ENCODE results near the gene RPS6KA2. TPM values are rescaled to one million over a fixed set of nuclear protein-coding genes. Genes with fewer than 3 reads are reported as not detected.

The RPS6KA2 gene
- total and polyA plus RNA-seq, 4 experiments from 2014 or later: 1.1 to 10.6 (median 6.6) TPM

DNA sequence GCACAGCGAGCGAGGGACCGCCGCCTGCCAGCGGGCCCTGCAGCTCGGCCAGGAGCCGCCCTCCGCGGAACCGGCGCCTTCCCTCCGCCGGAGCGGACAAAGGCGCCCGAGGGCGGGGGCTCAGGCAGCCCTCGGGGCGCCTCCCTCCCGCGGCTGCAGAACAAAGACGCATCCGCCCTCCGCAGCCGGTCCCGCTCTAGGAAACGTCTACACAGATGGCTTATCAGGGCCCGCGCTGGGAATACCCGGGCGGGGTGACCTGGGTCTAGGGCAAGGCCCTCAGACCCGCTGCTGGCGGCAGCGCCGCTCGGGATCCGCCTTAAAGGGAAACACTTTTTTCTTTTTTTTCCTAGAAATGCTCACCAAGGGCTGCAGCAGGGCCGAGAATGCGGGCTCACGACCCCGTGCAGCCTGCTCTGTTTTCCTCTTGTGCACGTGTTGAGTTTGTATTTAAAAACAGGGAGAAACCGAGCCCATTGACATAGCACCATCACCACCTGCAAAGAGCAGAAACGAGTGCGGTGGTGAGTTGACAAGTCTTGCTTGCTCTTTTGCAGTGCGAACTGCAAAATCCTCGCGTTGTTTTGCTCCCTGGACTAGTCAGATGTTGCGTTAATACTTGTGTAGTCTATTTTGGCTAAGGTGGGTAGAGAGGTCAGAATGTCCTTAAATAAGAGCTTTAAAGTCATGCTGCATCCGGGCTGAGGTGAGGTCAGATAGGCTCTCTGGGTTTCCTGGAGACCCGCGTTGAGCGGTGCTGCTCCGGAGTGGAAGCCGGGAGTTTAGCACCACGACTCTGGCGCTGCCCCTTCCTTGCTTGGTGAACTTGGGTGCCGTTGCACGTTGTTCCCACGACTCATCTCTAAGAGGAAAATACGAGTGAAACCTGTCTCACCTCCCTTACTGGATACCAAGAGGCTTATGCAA lies 1.1 kb upstream of the RPS6KA2 start:
- POLR2A ChIA-PET (ENCODE audit: partially characterized antibody): interaction anchor here (0.8 to 2.8 kb wide), 10 partner anchors 87 to 723 kb away, joined by 3 to 29 read pairs (median 8); partner anchors contain the start of gene SFT2D1
- DNase-seq: peak in 3 of 5 donors; percentile 25 to 78 (median 65)
- peaks cover 8% of the 10 kb centered on the region for H3K27me3 ChIP-seq (ENCODE audit: insufficient read depth, low read length)
- peak overlapping the region; percentile 25 for H3K27ac ChIP-seq (ENCODE audit: low read depth, low read length)
- H3K27ac Mint-ChIP-seq: peak overlapping the region; percentile 82 to 97 (median 94)
- intact Hi-C loops (cut with micrococcal nuclease): loop anchor here (1.0 to 5.0 kb wide), 8 partner anchors 87 to 1199 kb away; partner anchors contain the start of genes AFDN, CEP43, RNASET2 and SFT2D1
- H3K36me3 Mint-ChIP-seq: peaks cover 4 to 6% of the 10 kb centered on the region in 2 donors
- H3K27me3 Mint-ChIP-seq: peaks cover 21 to 35% of the 10 kb centered on the region in 2 donors
- peaks cover 20% of the 10 kb centered on the region for H3K4me1 ChIP-seq (ENCODE audit: insufficient read depth, low read length)
- CTCF ChIA-PET (ENCODE audit: partially characterized antibody): interaction anchor here (1.0 to 1.5 kb wide), 2 partner anchors 140 to 193 kb away, joined by 3 to 4 read pairs; no protein-coding TSS in a partner anchor
- no peaks in the 10 kb centered on the region for H3K9me3 Mint-ChIP-seq
- peaks cover 12 to 25% (median 15%) of the 10 kb centered on the region in 4 donors for H3K4me1 Mint-ChIP-seq
- no peaks in the 10 kb centered on the region for H3K9me3 ChIP-seq (ENCODE audit: control insufficient read depth in 1 of 2, low read length in 2 of 2)
- H3K4me3 Mint-ChIP-seq: peak overlapping the region; percentile 87 to 97 (median 90)
- peak overlapping the region; percentile 62 to 76 for H3K4me3 ChIP-seq (ENCODE audit: low read length in 2 of 2)
- H3K36me3 ChIP-seq (ENCODE audit: insufficient read depth, low read length): no peaks in the 10 kb centered on the region

DNA sequence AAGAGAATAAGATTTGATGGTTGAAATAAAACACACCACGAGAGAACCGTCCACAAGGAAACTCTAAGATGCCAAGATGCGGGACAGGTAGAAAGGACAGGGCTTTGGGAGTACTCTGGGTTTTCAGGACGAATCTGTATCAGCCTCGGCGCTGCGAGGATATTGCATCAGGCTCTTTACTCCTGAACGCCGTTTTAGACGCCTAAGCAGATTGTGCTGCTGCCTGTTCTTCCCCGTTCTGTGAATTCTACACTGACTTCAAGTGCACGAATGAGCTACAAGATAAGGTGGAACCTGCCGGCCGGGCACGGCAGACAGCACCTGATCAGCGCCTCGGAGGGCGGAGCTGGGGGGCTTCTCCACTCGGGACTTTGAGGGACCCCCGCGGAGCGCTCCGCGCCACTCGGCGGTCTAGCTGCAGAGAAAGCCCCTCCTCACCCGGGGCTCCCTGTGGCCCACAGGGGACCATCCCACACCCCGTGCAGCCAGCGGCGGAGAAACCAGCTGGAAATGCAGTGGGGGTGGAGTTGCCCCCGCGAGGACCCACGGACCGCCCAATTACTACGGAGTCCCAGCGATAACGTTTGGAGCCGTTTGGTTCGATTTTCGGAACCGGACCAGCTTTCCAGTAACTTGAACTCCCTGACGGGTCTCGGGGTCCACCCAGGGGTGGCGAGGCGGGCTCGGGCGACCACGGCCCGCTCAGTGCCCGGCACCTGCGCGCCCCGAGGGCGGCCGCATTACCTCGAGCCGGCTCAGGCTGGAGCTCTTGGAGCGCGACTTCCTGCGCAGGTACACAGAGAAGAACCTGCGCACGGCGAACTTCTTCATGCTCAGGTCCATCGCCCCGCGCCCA lies 646 bp downstream of the RPS6KA2 start:
- Mint-ChIP-seq H3K36me3 (peaks cover 0 to 6% of the 10 kb centered on the region in 2 donors), H3K27me3 (peaks cover 22 to 42% of the 10 kb centered on the region in 2 donors)
- CTCF ChIA-PET (ENCODE audit: partially characterized antibody): interaction anchor here (0.9 to 1.6 kb wide), 3 partner anchors 169 to 245 kb away, joined by 3 to 6 read pairs (median 4); no protein-coding TSS in a partner anchor

DNA sequence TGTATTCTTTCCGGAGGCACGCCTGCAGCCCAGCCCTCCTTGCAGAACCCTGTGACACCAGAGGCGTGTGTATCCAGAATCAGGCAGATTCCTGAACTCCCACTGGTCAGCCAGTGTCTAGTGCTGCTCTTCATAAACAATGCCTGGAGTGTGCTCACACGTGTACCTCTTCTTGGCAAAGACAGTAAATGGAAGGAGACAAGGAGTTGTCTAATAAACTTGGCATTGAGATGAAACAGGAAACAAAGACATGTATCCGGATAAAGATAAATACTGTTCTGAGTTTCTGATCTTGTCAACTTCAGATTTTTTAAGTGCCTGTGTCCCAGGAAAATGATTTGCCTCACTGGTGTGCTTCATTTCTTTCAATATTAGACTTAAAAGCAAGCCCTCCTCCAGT lies 1.7 kb downstream of the RPS6KA2 start:
- DNase-seq: no peak
- peaks cover 19 to 42% of the 10 kb centered on the region in 2 donors for H3K27me3 Mint-ChIP-seq
- no peaks in the 10 kb centered on the region for H3K36me3 ChIP-seq (ENCODE audit: insufficient read depth, low read length)
- peaks cover 20% of the 10 kb centered on the region for H3K4me1 ChIP-seq (ENCODE audit: insufficient read depth, low read length)
- no peak overlapping the region for H3K4me3 ChIP-seq (ENCODE audit: low read length in 2 of 2)
- ChIA-PET POLR2A (ENCODE audit: partially characterized antibody) (interaction anchor here (2.5 to 2.8 kb wide), 2 partner anchors 137 to 206 kb away, joined by 8 to 11 read pairs; no protein-coding TSS in a partner anchor), CTCF (ENCODE audit: partially characterized antibody) (no interaction called here)
- H3K9me3 Mint-ChIP-seq: no peaks in the 10 kb centered on the region
- peaks cover 12 to 25% (median 15%) of the 10 kb centered on the region in 4 donors for H3K4me1 Mint-ChIP-seq
- peak overlapping the region in 1 of 8 donors; percentile 33 for H3K4me3 Mint-ChIP-seq
- intact Hi-C loops (cut with micrococcal nuclease): loop anchor here (5.0 kb wide), 1 partner anchor 1202 kb away; the partner anchor contains the start of gene AFDN
- no peaks in the 10 kb centered on the region for H3K9me3 ChIP-seq (ENCODE audit: control insufficient read depth in 1 of 2, low read length in 2 of 2)
- H3K27me3 ChIP-seq (ENCODE audit: insufficient read depth, low read length): peaks cover 8% of the 10 kb centered on the region
- no peak overlapping the region for H3K27ac ChIP-seq (ENCODE audit: low read depth, low read length)
- peak overlapping the region in 1 of 7 donors; percentile 73 for H3K27ac Mint-ChIP-seq
- H3K36me3 Mint-ChIP-seq: peaks cover 0 to 6% of the 10 kb centered on the region in 2 donors

More for the DNA sequence above, 646 bp downstream of the RPS6KA2 start:
- intact Hi-C loops (cut with micrococcal nuclease): loop anchor here (1.0 to 5.0 kb wide), 8 partner anchors 85 to 1201 kb away; partner anchors contain the start of genes AFDN, CEP43, RNASET2 and SFT2D1
- peak overlapping the region; percentile 68 to 71 for H3K4me3 ChIP-seq (ENCODE audit: low read length in 2 of 2)
- no peaks in the 10 kb centered on the region for H3K9me3 ChIP-seq (ENCODE audit: control insufficient read depth in 1 of 2, low read length in 2 of 2)
- peak overlapping the region in 2 of 7 donors; percentile 70 to 73 for H3K27ac Mint-ChIP-seq
- H3K4me3 Mint-ChIP-seq: peak overlapping the region; percentile 65 to 92 (median 86)
- peaks cover 20% of the 10 kb centered on the region for H3K4me1 ChIP-seq (ENCODE audit: insufficient read depth, low read length)
- no peak overlapping the region for H3K27ac ChIP-seq (ENCODE audit: low read depth, low read length)
- POLR2A ChIA-PET (ENCODE audit: partially characterized antibody): interaction anchor here (0.6 to 2.8 kb wide), 9 partner anchors 31 to 284 kb away, joined by 3 to 29 read pairs (median 8); partner anchors contain the start of gene SFT2D1
- H3K36me3 ChIP-seq (ENCODE audit: insufficient read depth, low read length): no peaks in the 10 kb centered on the region
- DNase-seq: peak; percentile 14 to 47 (median 29)
- peaks cover 8% of the 10 kb centered on the region for H3K27me3 ChIP-seq (ENCODE audit: insufficient read depth, low read length)
- peaks cover 12 to 25% (median 15%) of the 10 kb centered on the region in 4 donors for H3K4me1 Mint-ChIP-seq
- H3K9me3 Mint-ChIP-seq: no peaks in the 10 kb centered on the region

DNA sequence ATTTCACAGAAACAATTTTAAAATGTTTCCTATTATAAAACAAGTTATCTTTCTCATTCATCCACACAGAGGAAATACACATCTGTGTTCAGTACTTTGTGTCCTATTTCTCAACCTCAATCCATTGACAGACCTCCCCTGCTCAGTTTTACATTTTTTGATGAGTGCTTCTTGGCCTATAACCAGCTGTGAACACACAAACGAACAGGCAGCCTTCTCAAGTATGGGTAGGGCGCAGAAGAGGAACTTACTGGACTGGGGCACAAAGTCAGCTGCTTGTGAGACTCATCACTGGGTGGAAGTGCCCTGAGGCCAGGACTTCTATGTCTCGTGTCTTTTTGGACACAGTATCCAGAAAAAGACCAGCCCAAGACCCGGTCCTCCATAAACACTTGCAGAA lies 2.8 kb downstream of the RPS6KA2 start:
- Mint-ChIP-seq H3K4me3 (no peak overlapping the region), H3K27ac (peak overlapping the region in 1 of 7 donors; percentile 36), H3K9me3 (no peaks in the 10 kb centered on the region), H3K36me3 (peaks cover 0 to 6% of the 10 kb centered on the region in 2 donors), H3K27me3 (peaks cover 12 to 37% of the 10 kb centered on the region in 2 donors), H3K4me1 (peaks cover 12 to 25% (median 15%) of the 10 kb centered on the region in 4 donors)
- Histone ChIP-seq H3K4me3 (ENCODE audit: low read length in 2 of 2) (no peak overlapping the region), H3K27me3 (ENCODE audit: insufficient read depth, low read length) (peaks cover 8% of the 10 kb centered on the region), H3K9me3 (ENCODE audit: control insufficient read depth in 1 of 2, low read length in 2 of 2) (no peaks in the 10 kb centered on the region), H3K36me3 (ENCODE audit: insufficient read depth, low read length) (no peaks in the 10 kb centered on the region), H3K27ac (ENCODE audit: low read depth, low read length) (no peak overlapping the region), H3K4me1 (ENCODE audit: insufficient read depth, low read length) (peaks cover 20% of the 10 kb centered on the region)
- ChIA-PET CTCF (ENCODE audit: partially characterized antibody) (interaction anchor here (1.4 kb wide), 1 partner anchor 348 kb away, joined by 3 read pairs; no protein-coding TSS in a partner anchor), POLR2A (ENCODE audit: partially characterized antibody) (no interaction called here)
- DNase-seq: no peak
- intact Hi-C loops (cut with micrococcal nuclease): no loop called here

DNA sequence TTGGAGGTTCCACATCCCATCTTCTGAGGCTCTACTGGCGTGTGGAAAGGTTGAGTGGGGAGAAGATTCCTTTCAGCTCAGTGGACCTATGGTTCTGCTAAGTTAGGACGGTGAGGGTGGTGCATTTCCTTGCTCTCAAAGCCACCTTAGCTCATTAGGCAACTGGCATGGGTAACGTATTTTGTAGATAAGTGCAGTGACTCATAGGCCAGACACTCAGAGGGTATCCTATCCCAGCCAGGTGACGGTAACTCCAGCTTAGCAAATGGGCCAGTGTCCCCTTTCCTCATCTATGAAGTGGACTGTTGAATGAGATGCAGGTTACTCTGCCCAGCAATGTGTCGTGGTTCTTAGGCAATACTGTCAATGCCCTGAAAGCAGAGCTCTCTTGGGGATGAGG lies 3.7 kb downstream of the RPS6KA2 start:
- no peak overlapping the region for H3K4me3 ChIP-seq (ENCODE audit: low read length in 2 of 2)
- peaks cover 13% of the 10 kb centered on the region for H3K4me1 ChIP-seq (ENCODE audit: insufficient read depth, low read length)
- H3K9me3 ChIP-seq (ENCODE audit: control insufficient read depth in 1 of 2, low read length in 2 of 2): no peaks in the 10 kb centered on the region
- peaks cover 8% of the 10 kb centered on the region for H3K27me3 ChIP-seq (ENCODE audit: insufficient read depth, low read length)
- ChIA-PET CTCF (ENCODE audit: partially characterized antibody) (interaction anchor here (1.4 kb wide), 1 partner anchor 347 kb away, joined by 3 read pairs; no protein-coding TSS in a partner anchor), POLR2A (ENCODE audit: partially characterized antibody) (interaction anchor here (1.3 kb wide), 1 partner anchor 34 kb away, joined by 3 read pairs; no protein-coding TSS in a partner anchor)
- H3K27ac ChIP-seq (ENCODE audit: low read depth, low read length): no peak overlapping the region
- Mint-ChIP-seq H3K27ac (no peak overlapping the region), H3K36me3 (peaks cover 3 to 6% of the 10 kb centered on the region in 2 donors), H3K27me3 (peaks cover 9 to 37% of the 10 kb centered on the region in 2 donors), H3K9me3 (no peaks in the 10 kb centered on the region), H3K4me1 (peaks cover 9 to 22% (median 11%) of the 10 kb centered on the region in 4 donors), H3K4me3 (no peak overlapping the region)
- no peaks in the 10 kb centered on the region for H3K36me3 ChIP-seq (ENCODE audit: insufficient read depth, low read length)
- intact Hi-C loops (cut with micrococcal nuclease): no loop called here
- DNase-seq: no peak

DNA sequence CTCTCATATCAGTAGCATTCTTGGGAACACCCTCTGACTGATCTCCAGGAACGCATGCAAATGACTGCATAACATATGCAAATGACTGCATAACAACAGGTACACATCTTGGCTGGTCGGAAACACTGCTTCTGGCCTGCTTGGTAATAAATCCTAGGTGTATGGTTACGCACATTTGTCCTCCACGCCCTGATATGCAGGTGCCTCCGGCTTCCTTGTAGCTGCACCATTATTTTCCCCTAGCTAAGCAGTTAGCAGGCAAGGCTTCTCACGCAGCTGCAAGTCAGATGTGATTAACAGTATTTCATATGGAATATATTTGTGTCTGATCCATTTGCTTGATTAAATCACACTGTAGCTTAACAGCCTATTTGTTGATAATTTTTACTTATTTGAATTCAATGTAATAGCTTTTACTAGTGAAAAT lies 5.9 kb downstream of the RPS6KA2 start:
- Histone ChIP-seq H3K27me3 (ENCODE audit: insufficient read depth, low read length) (peaks cover 5% of the 10 kb centered on the region), H3K4me1 (ENCODE audit: insufficient read depth, low read length) (peaks cover 2% of the 10 kb centered on the region), H3K36me3 (ENCODE audit: insufficient read depth, low read length) (no peaks in the 10 kb centered on the region), H3K27ac (ENCODE audit: low read depth, low read length) (no peak overlapping the region), H3K9me3 (ENCODE audit: control insufficient read depth in 1 of 2, low read length in 2 of 2) (no peaks in the 10 kb centered on the region), H3K4me3 (ENCODE audit: low read length in 2 of 2) (no peak overlapping the region)
- DNase-seq: no peak
- peaks cover 9 to 31% of the 10 kb centered on the region in 2 donors for H3K27me3 Mint-ChIP-seq
- peaks cover 0 to 5% of the 10 kb centered on the region in 2 donors for H3K36me3 Mint-ChIP-seq
- peaks cover 4 to 6% (median 5%) of the 10 kb centered on the region in 4 donors for H3K4me1 Mint-ChIP-seq
- intact Hi-C loops (cut with micrococcal nuclease): no loop called here
- H3K4me3 Mint-ChIP-seq: no peak overlapping the region
- H3K9me3 Mint-ChIP-seq: no peaks in the 10 kb centered on the region
- CTCF ChIA-PET (ENCODE audit: partially characterized antibody): interaction anchor here (1.6 kb wide), 1 partner anchor 186 kb away, joined by 3 read pairs; no protein-coding TSS in a partner anchor
- POLR2A ChIA-PET (ENCODE audit: partially characterized antibody): no interaction called here
- H3K27ac Mint-ChIP-seq: no peak overlapping the region

Data from CD4-positive, alpha-beta memory T cell (primary cell).